Subcutaneous abdominal adipose tissue (tissue), 5 donors: ENCODE measurements around the gene PDXDC1.
"Not testable (repeated sequence)": the region's sequence is repeated elsewhere in the genome, so short reads cannot be mapped to it uniquely, and the experiment has no call there.

Experiments
- H3K27ac ChIP-seq: one replicate; pipeline ENCODE4 v1.7.0; 2013; ENCODE audit warnings: low read depth, mild to moderate bottlenecking, inconsistent platforms, low read length, moderate library complexity
- H3K27me3 ChIP-seq, 5 donors: one replicate each; pipeline ENCODE4 v1.7.0; 2013; ENCODE audit warnings: low read length in 5 of 5, inconsistent platforms in 1 of 5; ENCODE audit not compliant: control insufficient read depth in 5 of 5, insufficient read depth in 4 of 5
- H3K36me3 ChIP-seq, 5 donors: one replicate each; pipeline ENCODE4 v1.7.0; 2013; ENCODE audit warnings: low read length in 5 of 5; ENCODE audit not compliant: control insufficient read depth in 5 of 5, insufficient read depth in 5 of 5
- H3K4me1 ChIP-seq, 5 donors: one replicate each; pipeline ENCODE4 v1.7.0; 2013; ENCODE audit warnings: low read length in 5 of 5, mild to moderate bottlenecking in 3 of 5, moderate library complexity in 1 of 5; ENCODE audit not compliant: control insufficient read depth in 5 of 5, insufficient read depth in 5 of 5
- H3K4me3 ChIP-seq, 5 donors: one replicate each; pipeline ENCODE4 v1.7.0; 2013; ENCODE audit warnings: low read length in 5 of 5, low read depth in 1 of 5
- H3K9ac ChIP-seq, 5 donors: one replicate each; pipeline ENCODE4 v1.7.0; 2013; ENCODE audit warnings: low read length in 5 of 5, mild to moderate bottlenecking in 4 of 5, moderate library complexity in 3 of 5
- H3K9me3 ChIP-seq, 5 donors: one replicate each; pipeline ENCODE4 v1.7.0; 2013; ENCODE audit warnings: low read length in 5 of 5; ENCODE audit not compliant: control insufficient read depth in 5 of 5
- donor health status: healthy.
- donor health status: healthy.
- donor health status: healthy.
- donor health status: healthy.
- donor health status: healthy.

The PDXDC1 gene

DNA sequence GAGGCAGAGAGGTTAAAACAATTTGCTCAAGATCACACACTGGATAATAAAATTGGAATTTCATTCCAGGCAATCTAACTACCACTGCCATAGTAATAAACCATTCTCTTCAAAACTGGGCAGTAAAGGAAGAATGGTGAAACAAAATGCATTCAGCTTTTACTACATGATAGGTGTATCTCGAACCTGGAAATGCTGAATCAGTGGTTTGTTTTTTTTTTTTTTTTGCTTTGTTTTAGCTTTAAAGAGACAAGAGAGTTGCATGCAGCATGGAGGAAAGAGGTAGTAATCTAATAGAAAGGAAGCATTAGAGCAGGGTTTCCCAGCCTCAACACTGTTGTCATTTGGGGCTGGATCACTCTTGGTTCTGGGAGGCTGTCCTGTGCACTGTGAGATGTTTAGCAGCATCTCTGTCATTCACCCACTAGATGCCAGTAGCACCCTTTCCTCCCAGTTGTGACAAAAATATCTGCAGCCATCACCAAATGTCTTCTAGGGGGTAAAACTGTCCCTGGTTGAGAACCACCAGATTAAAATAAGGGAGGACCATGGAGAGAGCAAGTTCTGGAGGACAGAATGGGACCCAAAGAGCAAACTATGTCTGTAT is 115.9 kb downstream of the PDXDC1 start:
- H3K27ac ChIP-seq, H3K9ac ChIP-seq, H3K4me3 ChIP-seq, H3K9me3 ChIP-seq, H3K27me3 ChIP-seq: not testable (repeated sequence)
- Histone ChIP-seq H3K4me1 (peaks cover 0 to 14% (median 10%) of the 10 kb centered on the region in 5 donors), H3K36me3 (peaks cover 2 to 13% (median 8%) of the 10 kb centered on the region in 5 donors)

- peak overlapping the region; percentile 90 for H3K27ac ChIP-seq
- peak overlapping the region in 4 of 5 donors; percentile 75 to 83 (median 80) for H3K9ac ChIP-seq
- not testable (repeated sequence) for H3K9me3 ChIP-seq, H3K27me3 ChIP-seq
- peak overlapping the region; percentile 69 to 90 (median 80) for H3K4me3 ChIP-seq
- peaks cover 0 to 12% (median 5%) of the 10 kb centered on the region in 5 donors for H3K36me3 ChIP-seq
- peaks cover 0 to 14% (median 10%) of the 10 kb centered on the region in 5 donors for H3K4me1 ChIP-seq
These were observed 118.7 kb downstream of the PDXDC1 start for GRCh38 chr16:15093571-15093954.

DNA sequence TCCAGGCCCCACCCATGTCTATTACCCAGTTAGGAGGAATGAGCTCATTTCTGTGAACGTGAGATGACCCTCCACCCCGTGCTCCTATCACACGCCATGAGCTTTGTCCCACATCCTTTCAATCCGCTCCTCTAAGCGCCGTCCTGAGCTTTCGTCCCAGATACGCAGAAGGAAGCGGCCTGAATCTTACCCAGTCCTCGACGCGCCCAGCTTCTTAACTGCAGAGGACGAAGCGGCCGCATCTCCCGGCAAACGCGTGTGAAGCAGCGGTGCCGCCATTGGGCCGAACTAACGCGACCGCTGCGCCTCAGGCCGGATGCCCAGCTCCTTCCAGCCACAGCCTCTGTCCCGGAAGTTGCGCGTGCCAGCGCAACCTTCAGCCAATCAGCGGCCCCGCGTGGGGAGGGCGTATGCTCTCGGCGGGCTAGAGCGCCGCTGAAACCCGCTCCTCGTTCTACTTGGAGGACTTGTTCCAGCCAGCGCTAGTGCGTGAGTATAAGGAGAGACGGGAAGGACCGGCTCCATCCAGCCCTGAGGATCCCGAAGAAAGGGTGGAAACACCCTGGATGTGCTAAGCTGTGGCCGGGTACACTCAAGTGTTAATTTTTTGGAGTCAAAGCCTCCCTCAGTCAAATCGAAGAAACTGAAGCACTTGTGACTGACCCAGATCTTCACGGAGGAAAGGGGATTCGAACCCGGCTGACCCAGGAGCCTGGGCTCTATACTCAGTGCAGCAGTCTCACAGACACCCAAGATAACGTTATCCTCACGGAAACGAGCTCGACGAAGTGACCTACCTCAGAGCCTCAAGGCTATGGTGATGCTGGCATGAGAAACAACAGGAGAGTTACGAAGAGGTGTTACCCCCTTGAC is 119.4 kb downstream of the PDXDC1 start, which contains the start of gene RRN3:
RRN3 (minus strand) TSS at position 318 of the 873 bp plus-strand sequence; CDS start at position 279, 39 bp downstream.
- H3K9me3 ChIP-seq, H3K27me3 ChIP-seq: not testable (repeated sequence)
- H3K9ac ChIP-seq = peak within 1 kb of the TSS; percentile 63 to 83 (median 79)
- H3K4me3 ChIP-seq = peak within 1 kb of the TSS; percentile 69 to 90 (median 80)
- peaks cover 0 to 14% (median 10%) of the 10 kb centered on the region in 5 donors for H3K4me1 ChIP-seq
- H3K27ac ChIP-seq = peak within 1 kb of the TSS; percentile 90
- peaks cover 0 to 12% (median 5%) of the 10 kb centered on the region in 5 donors for H3K36me3 ChIP-seq

DNA sequence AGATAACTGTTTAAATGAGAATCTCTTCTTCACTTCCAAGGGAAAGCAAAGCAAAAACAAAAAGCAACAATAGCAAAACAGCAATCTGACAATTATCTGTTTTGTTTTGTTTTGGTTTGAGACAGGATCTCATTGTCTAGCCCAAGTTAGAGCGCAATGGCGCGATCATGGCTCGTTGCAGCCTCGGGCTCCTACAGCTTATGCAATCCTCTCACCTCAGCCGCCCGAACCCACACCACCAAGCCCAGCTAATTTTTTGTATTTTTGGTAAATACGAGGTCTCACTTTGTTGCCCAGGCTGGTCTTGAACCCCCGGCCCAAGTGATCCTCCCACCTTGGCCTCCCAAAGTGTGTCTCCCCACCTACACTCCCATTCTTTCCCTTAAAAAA is 121.8 kb downstream of the PDXDC1 start:
- H3K4me1 ChIP-seq = peaks cover 0 to 14% (median 10%) of the 10 kb centered on the region in 5 donors
- not testable (repeated sequence) for H3K36me3 ChIP-seq, H3K27me3 ChIP-seq, H3K27ac ChIP-seq, H3K9ac ChIP-seq, H3K4me3 ChIP-seq, H3K9me3 ChIP-seq

DNA sequence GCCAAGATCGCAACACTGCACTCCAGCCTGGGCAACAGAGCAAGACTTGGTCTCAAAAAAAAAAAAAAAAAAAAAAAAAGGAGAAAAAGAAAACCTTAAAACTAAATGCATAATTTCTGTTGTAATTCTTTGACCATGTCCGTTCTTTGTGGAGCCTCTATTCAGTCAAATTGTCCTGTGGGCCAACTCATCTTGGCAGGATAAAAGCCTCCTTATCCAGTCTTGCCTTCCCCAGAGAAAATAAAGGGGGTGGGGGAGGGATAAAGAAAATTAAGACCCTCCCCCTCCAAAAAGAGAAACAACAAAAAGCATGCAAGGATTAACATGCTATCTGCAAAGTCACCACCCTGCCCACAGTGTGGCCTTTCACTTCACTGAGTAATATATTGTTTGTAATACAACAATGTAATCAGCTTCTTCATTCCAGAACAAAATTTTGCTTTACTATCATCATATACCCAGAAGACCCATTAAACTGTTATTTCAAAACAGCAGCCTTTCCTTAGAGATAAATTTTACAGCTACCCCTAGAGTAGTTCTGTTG is 124.6 kb downstream of the PDXDC1 start:
- not testable (repeated sequence) for H3K4me1 ChIP-seq, H3K9me3 ChIP-seq, H3K4me3 ChIP-seq, H3K9ac ChIP-seq, H3K36me3 ChIP-seq, H3K27me3 ChIP-seq
- H3K27ac ChIP-seq = peak overlapping the region; percentile 50

DNA sequence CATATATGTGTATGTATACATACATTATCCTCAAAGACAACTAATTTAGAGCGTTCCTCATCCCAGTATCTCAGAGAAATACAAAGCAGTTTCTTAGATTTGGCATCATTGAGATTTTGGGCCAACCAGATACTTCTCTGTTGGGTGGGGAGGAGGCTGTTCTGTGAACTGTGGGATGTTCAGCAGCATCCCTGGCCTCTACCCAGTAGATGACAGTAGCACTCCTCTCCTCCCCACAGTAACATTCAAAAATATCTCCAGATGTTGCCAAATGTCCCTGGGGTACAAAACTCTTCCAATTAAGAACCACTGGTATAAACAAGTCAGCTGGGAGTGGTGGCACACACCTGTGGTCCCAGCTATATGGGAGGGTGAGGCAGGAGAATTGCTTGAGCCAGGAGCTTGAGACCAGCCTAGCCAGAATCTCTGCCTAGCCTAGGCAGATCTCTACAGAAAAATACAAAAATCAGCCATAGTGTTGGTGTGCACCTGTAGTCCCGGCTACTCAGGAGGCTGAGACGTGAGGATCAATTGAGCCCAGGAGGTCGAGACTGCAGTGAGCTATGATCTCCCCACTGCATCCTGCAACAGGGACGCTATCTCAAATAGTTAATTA is 125.7 kb downstream of the PDXDC1 start:
- not testable (repeated sequence) for H3K36me3 ChIP-seq, H3K9me3 ChIP-seq, H3K4me1 ChIP-seq, H3K27me3 ChIP-seq, H3K27ac ChIP-seq, H3K9ac ChIP-seq, H3K4me3 ChIP-seq

- H3K27me3 ChIP-seq, H3K4me3 ChIP-seq, H3K9me3 ChIP-seq, H3K4me1 ChIP-seq, H3K27ac ChIP-seq, H3K9ac ChIP-seq: not testable (repeated sequence)
- H3K36me3 ChIP-seq = peaks cover 0 to 32% (median 12%) of the 10 kb centered on the region in 5 donors
These were observed 153.0 kb downstream of the PDXDC1 start for GRCh38 chr16:15127641-15128425.

- H3K36me3 ChIP-seq = peaks cover 0 to 39% (median 19%) of the 10 kb centered on the region in 5 donors
- H3K4me3 ChIP-seq, H3K9me3 ChIP-seq, H3K4me1 ChIP-seq, H3K27ac ChIP-seq, H3K9ac ChIP-seq, H3K27me3 ChIP-seq: not testable (repeated sequence)
These were observed 155.6 kb downstream of the PDXDC1 start for GRCh38 chr16:15130256-15130932.

DNA sequence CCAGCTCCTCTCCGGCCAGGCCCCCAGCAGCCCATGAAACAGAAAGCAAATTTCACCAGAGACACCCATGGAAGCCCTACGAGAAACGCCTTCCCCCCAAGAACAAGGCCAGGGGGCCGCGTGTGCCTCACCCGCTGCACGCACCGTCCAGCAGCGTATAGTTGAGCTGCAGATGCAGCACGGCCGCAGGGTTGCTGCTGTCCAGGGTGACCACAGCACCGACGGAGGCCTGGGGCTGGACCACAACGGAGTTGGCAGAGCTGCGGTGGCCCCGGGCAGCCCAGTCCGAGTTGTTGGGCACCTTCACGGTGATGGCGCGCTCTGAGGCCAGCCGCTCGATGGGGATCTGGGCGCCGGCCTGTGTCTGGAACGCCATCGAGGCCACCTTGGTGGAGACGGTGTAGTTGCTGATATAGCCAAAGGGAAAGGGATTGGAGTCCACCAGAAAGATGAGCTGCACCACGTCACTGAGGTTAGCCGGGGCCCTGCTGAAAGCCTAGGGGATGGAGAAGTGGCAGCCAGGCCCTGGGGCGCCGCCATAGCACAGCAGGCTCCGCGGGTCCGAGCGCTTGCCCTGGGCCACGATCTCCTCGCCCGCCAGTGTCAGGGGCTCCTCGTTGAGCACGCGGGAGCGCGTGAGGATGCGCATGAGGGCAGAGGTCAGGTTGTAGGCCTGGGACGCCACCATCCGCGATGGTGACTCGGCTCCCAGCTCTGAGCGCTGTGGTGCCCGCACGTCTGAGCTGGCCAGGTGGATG is 156.3 kb downstream of the PDXDC1 start:
- not testable (repeated sequence) for H3K27me3 ChIP-seq, H3K9me3 ChIP-seq, H3K9ac ChIP-seq, H3K27ac ChIP-seq, H3K4me1 ChIP-seq, H3K4me3 ChIP-seq
- H3K36me3 ChIP-seq = peaks cover 0 to 39% (median 19%) of the 10 kb centered on the region in 5 donors
